Muscle of back (tissue), 11 donors: ENCODE data around the gene STK38. TPM values are rescaled to one million over a fixed set of nuclear protein-coding genes. Genes with fewer than 3 reads are reported as not detected.

Source experiments
- DNase-seq, 3 donors: peaks; one replicate each; pipeline versions ENCODE4 v3.0.0 to v3.0.0-alpha.2; 2013
- polyA plus RNA-seq, 10 donors: library from polyadenylated mRNA; unstranded; fragments of 120-200 nt; gene quantifications; one replicate each; pipeline ENCODE4 v1.2.1, GENCODE V29; 2013; ENCODE audit not compliant: insufficient read length in 10 of 10

Gene STK38
- polyA plus RNA-seq, 10 donors: 23.7 to 33.7 (median 28.8) TPM

DNA sequence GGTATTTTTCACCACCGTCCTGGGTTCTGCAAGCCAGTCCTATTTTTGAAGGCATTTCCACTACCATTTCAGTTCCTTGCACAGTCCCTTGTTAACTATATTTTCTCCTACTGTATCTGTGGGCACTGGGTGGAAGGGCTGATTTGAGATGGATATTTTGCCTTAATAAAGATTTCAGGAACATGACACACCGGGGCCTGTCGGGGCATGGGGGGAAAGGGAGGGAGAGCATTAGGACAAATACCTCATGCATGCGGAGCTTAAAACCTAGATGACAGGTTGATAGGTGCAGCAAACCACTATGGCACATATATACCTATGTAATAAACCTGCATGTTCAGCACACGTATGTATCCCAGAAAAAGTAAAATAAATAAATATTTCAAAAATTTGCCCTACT lies 22.4 kb downstream of the STK38 start:
- no peak for DNase-seq

DNA sequence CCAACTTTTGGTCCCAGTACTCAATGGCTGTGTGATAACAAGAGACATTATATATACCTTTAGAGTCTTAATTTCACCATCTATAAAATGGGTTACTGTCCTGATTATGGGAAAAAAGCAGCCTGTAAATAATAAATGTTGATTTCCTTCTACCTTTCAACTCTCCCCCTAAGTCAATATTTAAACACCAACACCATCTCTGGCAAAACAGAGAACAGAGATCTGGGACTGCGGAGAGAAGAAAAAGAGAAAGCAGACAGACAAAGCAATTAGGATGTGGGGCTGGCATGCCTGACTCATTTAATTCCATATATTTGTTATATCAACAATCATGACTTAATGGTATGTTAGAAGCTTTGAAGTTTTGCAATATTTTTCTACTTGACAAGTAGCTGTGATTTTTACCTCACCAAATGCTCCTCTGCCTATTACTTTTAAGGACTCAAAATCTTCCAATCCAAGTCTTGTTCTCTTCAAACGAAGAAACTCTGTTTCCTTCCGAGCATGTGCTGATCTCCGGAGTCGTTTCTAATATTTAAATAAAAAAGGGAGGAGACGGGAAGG lies 23.3 kb downstream of the STK38 start:
- DNase-seq: no peak

DNA sequence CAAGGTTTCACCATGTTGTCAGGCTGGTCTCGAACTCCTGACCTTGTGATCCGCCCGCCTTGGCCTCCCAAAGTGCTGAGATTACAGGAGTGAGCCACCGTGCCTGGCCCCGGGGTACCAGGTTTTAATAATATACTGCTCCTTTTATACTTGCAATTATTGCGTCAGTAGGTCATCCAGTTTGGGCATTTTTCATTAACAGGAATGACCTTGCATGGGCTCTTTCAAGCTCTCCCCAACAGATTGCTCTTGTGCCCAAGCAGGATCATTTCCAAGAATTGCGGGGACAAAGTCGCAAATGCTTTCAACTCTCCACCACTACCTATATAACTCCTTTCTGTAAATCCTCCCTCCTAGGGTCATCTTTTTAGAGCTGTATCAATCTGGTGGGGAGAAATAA lies 23.8 kb downstream of the STK38 start:
- DNase-seq: no peak

DNA sequence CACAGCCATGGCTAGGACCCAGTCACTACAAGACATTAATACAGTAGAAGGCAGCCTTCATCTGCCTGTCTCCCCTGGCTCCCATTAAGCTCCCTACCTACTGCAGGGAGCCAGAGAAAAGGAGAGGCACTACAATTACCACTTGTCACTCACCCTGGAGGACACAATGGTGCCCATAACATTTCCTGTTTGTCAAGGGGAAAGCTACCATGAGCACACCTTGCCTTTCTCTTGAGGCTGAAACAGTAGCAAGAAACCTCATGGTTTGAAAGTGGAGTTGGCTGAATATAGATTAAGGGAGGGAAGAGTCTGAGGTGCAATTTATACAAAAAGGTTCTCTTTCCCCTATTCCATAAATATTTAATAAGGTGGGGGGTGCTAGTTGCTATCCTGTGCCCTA lies 27.9 kb downstream of the STK38 start:
- no peak for DNase-seq

DNA sequence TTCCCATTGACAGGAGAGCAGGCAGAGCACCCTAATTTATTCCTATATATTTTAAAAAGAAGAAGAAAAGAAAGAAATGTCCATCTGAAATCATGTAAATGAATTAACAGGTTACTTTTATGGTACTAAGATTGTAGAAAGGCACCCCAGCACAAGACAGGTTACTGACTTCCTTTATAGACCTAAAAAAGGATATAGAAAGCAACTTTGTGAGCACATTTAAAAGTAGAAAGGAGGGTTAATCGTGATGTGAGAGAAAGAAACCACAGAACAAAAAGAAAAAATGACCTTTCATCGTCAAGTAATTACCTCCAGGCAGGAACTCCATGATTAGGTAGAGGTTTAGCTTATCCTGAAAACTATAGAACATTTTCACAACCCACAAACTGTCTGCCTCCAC lies 29.9 kb downstream of the STK38 start:
- DNase-seq: no peak

DNA sequence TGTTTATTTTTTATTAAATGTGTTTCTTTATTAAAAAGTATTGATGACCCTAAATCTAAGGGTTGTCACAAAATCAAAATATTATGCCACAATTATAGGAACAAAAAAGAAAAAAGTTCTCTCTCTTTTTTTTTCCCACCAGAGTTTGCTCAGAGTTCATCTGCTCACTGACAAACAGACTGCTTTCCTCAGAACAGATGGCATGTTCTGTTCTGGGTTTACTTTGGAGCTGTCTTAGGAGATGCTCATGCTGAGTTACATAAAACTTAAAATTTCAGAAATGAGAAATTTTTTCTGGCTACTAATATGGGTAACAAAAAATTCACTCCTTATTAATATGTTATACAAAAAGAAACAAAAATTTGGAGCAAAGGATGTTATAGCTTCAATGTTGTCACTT lies 30.3 kb downstream of the STK38 start:
- no peak for DNase-seq

DNA sequence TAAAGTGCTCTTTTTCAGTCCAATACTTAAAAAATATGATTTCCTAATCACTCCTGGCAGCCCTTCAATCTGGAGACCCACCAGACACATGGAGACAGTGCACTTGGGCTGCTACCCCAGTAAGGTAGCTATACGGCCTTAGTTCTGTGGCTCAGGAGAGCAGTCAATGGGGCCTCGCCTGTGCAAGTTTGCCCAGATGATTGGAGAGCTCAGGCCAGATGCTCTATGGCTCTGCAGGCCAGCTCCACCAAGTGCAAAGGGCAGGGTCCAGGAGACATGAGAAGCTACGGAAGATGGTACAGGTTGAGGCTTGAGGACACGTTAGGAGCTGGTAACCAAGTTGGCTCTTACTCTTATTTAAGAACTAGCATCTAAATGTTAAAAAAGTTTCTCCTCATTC lies 30.7 kb downstream of the STK38 start:
- no peak for DNase-seq

DNA sequence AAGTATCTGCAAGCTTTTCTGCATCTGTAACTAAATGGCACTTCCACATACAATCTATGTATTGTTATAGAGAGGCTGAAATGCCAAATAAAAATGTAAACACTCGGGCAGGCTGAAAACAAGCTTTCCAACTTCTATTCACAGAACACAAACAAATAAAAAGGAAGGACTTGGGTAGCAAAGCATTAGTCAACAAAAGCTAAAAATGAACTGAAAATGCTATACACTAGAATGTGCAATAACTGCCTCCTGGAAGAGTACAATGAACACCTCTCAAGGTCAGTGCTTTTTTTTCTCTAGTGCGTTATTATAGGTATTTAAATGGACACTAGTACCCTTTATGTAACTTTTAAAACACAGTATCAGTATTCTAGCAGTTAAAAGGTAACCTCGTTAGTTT lies 31.4 kb downstream of the STK38 start:
- DNase-seq: no peak

DNA sequence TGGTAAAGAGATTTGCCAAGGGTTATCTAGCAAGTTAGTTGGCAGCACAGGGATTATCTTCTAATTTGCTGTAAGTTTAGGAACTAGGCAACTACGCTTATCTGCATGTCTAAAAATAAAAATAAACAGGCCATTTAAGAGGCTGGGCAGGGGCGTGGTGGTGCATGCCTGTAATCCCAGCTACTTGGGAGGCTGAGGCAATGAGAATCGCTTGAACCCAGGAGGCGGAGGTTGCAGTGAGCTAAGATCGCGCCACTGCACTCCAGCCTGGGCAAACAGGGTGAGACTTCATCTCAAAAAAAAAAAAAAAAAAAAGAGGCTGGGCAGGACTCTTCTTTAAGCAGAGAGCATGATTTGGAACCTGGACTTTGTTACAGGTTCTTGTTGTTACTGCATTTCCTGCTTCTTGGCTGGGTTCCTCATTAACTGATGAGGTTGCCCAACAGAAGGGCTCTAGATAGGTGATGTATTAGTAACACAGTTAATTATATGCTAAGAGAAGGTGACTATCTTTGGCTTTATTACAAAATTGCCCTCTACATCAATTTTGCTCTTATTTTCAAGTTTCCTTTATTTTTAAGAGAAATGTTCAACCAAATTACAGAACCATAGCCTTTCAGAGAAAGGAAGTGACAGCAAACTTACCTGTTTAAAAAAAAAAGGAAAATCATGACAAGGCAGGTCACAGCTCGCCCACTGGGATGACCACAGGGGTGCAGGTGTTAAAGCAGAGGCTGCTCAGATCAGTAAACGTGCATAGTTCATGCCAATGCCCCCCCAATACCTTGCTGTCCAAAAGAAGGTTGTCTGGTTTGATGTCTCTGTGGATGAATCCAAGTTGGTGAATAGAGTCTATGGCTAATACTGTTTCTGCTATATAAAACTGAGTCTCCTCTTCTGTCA lies 32.5 kb downstream of the STK38 start:
- DNase-seq: no peak

DNA sequence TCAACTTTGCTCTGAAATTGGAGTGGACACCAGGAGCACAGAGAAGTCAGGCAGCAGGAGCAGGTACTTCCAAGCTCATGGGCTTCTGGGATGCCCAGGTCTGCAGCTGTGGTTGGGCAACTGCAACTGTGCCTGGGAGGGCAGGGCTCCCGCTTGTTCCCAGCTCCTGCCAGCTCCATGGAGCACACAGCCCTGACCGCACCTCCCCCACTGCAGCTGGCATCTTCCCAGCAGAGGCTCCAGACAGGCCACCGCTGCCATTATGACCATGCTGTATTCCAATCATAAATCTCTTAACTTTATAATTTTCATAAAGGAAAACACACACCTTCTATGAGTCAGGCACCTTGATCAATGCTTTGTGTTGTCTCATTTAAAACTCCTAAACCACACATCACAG lies 36.9 kb downstream of the STK38 start:
- no peak for DNase-seq

DNA sequence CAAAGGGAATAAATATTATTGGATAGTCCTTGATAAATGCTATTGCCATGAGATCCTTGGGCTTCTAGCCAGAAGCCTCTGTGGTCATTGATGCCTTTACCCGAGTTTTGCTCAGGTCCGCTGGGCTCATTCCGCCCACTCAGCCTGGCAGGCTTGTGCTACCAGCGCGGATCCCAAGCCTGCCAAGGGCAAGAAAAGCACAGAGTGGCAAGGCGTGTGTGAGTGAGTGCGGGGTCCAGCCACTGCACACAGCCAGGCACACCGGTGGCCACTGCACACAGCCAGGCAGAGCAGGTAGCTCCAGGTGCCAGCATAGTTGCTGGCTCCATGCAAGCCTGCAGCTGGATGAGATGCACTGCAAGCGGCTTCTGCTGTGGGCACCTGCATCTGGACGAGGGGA lies 38.7 kb downstream of the STK38 start:
- no peak for DNase-seq

DNA sequence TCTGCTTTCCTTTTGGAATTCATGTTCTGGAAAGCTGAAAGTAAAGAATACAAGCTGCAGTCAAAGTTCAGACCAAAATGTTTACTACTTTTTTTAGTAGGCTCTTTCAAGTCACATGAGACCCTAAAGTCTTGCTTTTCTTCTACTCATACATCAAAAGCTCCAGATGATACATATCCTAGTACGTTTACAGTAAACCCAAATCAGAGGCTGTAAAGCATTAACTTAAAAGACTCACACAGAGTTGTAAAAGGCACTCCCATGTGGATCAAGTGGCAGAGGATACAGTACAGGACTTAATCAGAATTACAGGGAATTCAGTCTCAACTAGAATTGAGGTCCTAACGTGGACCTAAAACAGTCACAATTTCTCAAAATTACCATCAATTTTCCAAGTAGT lies 40.7 kb downstream of the STK38 start:
- no peak for DNase-seq

DNA sequence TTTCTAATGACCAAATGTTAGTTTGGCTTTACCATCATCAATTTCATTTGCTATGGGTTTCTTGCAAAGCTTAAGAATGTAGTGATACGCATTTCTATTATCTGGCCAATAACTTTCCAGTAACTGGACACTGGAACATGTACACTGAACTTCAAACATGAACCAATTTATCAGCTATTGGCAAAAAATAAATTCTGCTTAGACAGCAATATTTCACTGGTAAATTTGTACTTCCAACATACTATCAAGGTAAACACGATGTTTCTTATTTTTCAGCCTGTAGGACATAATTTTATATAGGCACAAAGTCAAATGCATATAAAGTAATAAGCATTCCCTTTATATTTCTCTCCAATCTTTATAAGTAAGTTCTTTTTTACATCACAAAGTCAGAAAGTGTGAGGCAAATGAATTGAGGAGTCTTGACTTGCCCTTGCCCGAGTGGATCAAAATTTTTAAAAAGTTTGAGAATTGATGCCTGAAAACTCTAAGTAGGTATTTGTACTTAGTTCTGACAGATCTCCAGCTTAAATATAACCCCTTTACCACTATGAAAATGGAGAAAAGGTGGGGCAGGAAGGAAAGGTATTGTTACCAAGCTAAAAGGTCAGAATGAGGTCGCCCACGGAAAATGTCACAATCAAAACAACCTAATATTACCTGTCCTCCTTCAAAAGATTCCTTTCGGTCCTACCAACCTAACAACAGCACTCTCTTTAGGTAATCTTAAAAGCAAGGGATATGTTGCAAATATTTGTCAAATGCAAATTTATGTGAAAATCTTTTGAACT lies 41.3 kb downstream of the STK38 start:
- DNase-seq: no peak

DNA sequence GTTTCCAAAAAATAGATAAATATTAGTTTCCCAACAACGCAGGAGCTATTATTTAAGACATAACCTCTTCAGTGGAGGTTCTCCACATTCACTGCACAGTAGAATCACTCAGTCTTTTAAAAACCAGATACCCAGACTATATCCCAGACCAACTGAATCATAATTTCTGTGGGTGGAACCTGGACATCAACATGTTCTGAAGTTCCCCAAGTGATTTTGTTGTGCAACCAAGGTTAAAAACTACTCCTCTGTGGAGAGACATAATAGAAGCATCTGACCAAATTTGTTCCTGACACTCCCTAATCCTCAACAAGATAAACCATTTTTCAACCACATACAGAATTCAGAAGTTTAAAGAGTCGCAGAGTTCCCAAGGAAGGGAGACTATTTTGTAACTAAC lies 42.3 kb downstream of the STK38 start:
- no peak for DNase-seq

DNA sequence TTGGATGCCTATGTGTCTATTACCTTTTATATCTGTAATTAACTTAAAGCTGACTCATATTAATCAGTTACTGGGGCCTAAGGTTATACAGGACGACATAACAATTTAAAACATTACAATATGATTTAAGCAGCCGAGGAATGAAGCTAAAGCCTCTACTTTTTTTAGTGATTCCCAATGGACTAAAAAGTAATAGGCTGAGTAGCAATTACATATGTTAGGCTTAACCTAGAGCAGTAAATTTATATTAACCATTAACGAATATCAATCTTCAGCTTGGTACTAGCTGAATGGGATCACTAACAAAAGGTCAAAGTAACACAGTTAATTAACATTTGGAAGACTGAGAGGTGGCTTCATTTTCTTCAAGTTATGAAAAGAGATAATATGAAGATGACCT lies 43.1 kb downstream of the STK38 start:
- no peak for DNase-seq

DNA sequence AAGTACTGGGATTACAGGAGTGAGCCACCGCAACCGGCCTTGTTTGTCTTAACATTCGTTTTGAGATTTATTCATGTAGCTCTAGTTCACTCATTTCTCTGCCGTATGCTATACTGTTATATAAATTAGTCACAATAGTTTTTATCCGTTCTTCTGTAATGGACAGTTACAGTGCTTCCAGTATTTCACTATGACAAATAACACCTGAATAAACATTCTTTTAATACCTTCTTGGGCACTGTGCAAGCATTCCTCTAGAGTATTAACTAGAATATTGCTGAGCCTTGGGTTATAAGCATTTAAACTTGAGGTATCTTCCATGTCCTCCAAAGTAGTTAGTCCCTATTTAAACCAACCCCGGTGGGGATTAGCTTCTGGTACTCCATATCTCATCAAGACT lies 45.6 kb downstream of the STK38 start:
- DNase-seq: no peak

DNA sequence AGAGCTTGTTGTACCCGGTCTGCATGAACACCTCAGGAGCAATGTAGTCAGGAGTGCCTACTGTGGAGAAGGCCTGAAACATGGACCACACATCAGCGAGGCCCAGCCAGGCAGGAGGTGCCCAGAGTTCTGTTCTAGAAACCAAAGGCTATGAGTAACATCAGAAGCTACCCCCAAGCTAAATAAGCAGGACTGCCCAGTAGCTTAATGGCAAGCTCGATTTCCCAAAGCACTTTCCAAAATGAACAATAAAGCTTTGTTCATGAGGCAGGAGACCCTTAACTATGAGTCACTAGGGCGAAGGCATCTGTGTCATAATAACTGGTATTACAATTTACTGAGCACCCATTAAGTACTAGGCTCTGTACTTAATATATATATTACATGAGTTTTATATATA lies 47.4 kb downstream of the STK38 start:
- DNase-seq: no peak

DNA sequence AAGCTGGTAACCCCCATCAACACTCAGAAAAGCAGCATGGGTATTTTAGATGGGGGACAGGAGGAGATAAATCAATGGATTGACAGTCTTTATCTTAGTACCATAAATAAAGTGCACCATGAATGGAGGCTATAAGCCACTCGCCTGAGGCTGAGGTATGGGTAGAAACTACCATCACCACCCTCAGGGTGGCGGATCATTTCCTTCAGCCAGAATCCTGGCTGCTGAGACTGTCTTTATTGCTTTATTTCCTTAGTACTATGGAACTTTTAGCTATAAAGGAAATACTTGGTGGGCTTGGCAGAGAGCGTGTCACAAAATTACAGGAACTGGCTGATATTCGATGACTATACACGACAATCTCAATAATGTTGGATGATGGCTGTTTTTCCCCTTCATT lies 52.2 kb downstream of the STK38 start:
- DNase-seq: no peak

DNA sequence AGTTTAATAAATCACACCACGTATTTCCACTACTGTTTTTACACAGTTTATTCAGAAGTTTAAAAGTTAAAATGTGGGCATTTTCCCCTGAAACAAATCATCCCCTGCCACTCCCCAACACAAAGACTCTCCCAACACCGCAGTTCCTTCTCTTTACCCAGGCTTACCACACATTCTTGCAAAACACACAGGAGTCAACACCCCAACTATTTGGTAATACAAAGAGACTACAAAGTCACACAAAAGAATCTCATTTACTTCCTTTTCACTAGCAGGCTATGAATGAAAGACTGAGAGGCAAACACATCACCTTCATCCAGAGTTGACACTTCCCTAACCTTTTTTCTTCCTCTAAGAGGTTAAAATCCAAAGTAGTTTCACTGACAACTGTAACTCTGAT lies 53.4 kb downstream of the STK38 start:
- no peak for DNase-seq

DNA sequence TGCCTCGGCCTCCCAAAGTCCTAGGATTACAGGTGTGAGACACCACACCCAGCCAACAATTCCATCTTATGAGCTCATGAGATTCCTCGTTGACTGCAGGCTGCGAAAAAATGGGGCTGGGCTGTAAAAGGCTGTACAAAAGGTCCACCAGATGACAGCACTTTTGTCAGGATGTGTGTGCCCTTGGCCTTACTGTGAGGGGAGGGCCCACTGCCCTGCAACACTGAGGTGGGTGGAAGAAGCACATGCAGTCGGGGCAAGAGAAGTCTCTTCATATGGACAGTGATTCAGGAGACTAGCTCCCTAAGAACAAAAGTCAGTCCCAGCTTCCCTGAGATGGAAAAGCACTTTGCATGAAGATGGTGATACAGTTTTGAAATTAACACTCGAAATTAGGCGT lies 54.0 kb downstream of the STK38 start:
- no peak for DNase-seq

DNA sequence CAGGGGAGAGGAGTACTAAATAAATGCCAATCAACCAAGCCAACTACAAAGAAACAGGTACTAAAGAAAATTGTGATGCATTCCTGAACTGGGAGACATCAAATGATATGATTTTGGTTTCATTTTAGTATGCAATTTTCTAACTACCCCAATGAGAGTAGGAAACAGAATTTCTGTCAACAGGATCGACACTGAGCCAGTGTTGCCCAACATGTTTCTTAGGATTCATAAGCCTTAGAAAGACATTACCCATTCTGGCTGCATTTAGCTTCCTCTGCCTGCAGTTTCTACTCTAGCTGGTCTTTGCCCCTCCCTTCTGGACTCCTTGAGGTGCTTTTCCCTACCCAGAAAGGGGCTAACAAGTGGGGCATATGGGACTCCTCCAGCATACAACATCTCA lies 54.7 kb downstream of the STK38 start:
- no peak for DNase-seq

DNA sequence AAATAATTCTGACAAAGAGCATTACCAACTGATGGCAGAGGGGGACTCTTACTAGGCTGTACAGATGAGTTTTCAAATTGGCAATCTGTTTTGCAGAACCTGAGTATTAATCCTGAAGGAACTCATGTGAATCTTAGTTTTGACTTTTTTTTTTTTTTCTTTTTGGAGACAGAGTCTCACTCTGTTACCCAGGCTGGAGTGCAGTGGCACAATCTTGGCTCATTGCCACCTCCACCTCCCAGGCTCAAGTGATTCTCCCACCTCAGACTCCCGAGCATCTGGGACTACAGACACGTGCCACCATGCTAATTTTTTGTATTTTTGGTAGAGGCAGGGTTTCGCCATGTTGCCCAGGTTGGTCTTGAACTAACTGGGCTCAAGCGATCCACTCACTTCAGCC lies 55.2 kb downstream of the STK38 start:
- DNase-seq: no peak

DNA sequence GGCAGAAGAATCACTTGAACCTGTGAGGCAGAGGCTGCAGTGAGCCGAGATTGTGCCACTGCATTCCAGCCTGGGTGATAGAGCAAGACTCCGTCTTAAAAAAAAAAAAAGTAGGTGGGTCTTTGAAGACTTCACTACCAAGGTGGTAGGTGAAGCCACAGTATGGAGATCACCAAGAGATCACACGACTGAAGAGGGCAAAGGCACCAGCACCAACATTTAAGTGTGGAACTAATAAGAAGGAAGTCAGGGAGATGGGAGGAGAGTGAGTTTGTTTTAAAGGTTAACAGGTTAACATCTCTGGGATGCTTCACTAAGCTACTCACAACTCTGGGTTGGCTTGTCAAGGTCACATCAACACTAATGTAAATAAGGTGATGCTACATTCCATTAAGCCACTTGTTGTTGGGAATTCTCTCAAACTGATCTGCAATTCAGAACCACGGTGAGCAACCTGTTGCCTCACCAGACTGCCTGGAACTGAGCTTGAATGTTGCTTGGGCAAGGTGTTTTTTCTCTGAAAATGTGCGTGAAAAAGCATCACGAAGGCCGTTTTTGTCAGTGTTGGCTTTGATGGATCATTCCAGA lies 55.8 kb downstream of the STK38 start:
- no peak for DNase-seq
